Activated CD8-positive, alpha-beta memory T cell treated with anti-CD3 and anti-CD28 coated beads for 48 hours (primary cell): ENCODE results near the gene DLX1.
"Not testable (repeated sequence)": the region's sequence is repeated elsewhere in the genome, so short reads cannot be mapped to it uniquely, and the experiment has no call there.

Source experiments
- DNase-seq, 3 experiments: peaks; one replicate each; pipeline ENCODE4 v3.0.0-alpha.2; 2020; ENCODE audit warnings: low read depth in 2 of 3, low spot score in 2 of 3

DLX1 gene

GRCh38 chr2:172063446-172063845, 21.9 kb upstream of the DLX1 start:
- no peak for DNase-seq

DNA sequence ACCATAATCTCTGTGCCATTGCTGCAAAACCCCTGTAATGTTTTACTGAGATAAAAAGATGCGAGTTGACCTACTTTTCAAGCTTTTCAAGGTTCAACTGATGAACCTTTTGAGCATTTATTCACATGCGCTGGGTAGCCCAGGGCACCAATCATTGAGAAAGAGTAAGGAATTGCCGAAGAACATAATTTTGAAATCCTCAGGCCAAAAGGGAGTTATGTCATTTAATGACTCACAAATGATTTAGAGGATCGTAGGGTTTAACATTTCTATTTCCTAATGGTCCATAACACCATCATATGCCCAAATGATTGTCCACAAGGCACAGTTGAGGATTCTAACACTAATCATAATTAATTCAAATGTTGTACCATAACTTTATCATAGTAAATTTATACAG, 20.2 kb upstream of the DLX1 start:
- no peak for DNase-seq

DNA sequence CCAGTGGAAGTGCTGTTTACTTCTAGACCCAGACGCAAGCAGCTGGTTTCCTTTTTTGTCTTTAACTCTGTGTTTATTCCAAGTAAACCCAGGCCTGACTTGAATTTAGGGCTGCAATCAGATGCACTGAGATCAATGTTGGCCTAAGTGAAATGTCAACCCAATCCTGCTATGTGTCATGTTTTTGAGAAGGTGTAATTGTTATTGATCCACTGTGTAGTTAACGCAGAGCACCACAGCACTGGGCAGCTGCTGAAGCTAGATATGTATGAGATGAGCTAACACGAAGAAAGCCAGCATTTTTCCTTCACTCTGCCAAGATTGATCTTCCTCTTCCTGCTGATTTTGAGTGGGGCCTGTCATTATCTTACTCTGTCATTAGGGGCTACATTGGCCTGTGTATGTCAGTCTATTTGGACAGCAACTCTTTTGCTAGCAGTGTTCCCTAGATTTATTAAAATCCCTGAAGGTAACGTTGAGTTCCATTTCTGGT, 18.9 kb upstream of the DLX1 start:
- DNase-seq, result no peak

DNA sequence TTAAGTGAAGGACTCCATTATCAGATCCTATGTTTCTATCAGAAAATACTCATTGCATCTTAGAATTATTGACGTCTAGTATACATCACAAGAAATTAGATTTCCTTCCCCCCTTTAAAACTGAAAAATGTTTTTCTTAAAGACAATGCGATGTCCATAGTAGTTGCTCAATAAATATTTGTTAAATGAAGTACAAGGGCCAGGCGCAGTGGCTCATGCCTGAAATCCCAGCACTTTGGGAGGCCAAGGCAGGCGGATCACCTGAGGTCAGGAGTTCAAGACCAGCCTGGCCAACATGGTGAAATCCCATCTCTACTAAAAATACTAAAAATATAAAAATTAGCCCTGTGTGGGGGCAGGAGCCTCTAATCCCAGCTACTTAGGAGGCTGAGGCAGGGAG, 17.4 kb upstream of the DLX1 start:
- not testable (repeated sequence) for DNase-seq

DNA sequence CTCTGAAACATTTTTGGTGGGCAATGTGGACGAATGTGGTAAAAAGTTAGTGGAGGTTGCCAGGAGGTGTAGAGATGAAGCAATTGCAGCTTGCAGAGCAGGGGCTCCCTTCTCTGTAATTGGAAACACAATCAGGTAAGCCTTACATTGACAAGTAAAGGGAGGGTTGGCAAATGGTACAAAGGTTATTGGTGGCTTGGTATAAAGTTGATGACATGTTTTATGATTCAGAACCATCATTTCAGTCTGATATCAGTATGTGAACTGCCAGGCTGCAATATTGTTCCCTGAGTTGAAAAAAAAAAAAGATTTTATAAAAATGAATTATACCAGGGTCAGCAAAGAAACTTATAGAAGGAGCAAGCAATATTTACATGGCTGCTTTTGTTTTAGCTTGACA, 14.4 kb upstream of the DLX1 start:
- DNase-seq, result no peak

DNA sequence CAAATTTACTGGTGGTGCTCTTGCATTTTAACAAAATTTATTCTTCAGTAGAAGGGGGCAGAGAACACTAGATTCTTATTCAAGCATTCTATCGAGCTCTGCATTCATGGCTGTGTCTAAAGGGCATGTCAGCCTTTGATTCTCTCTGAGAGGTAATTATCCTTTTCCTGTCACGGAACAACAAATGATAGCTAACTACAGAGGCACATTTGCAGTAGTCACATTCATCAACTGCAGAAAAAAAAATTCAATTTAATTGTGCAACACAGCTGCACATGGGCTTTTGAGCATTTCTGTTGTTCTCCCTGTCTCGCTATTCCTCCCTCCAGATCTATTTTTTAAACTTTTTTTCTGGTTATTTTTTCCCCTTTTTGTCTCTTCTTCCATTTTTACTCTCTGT, 13.0 kb upstream of the DLX1 start:
- no peak for DNase-seq

DNA sequence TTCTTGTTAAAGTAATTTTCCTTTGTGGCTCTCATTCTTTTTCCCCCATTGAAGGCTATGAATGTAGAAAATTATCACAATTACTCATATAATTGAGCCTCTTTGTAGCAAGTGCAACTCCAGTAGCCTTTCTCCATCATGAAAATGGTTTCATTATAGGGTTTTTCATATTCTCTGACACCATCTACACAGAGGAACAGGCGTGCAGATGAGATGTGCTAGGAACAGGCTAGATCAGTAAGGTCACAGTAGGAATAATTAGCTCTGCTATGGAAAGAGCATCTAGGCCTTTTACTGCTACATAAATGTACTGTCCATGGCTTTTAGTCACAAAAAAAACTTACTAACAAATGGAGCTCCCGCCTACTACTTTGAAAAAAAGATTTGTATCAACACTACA, 12.6 kb upstream of the DLX1 start:
- DNase-seq, result no peak

DNA sequence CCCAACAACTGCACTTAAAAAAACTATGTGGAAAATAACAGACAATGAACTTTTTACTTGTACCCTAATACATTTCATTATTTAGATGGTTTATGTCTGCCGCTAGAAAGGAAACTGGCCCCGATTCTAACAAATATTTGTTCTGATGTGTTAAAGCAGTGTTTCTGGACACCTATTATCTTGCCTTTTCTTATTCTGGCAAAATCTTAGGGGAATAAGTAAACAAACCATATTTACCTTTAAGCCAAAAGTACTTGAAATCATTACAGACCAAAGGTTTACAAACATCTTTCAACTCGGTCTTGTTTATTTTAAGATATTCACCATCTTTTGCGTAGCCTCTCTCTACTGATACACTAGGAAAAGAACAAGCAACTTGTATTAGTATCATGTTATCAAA, 11.8 kb upstream of the DLX1 start:
- DNase-seq, result no peak

- no peak for DNase-seq
Measured at GRCh38 chr2:172074254-172074653, 11.1 kb upstream of the DLX1 start.

- DNase-seq, result no peak
Measured at GRCh38 chr2:172079416-172079815, 5.9 kb upstream of the DLX1 start.

DNA sequence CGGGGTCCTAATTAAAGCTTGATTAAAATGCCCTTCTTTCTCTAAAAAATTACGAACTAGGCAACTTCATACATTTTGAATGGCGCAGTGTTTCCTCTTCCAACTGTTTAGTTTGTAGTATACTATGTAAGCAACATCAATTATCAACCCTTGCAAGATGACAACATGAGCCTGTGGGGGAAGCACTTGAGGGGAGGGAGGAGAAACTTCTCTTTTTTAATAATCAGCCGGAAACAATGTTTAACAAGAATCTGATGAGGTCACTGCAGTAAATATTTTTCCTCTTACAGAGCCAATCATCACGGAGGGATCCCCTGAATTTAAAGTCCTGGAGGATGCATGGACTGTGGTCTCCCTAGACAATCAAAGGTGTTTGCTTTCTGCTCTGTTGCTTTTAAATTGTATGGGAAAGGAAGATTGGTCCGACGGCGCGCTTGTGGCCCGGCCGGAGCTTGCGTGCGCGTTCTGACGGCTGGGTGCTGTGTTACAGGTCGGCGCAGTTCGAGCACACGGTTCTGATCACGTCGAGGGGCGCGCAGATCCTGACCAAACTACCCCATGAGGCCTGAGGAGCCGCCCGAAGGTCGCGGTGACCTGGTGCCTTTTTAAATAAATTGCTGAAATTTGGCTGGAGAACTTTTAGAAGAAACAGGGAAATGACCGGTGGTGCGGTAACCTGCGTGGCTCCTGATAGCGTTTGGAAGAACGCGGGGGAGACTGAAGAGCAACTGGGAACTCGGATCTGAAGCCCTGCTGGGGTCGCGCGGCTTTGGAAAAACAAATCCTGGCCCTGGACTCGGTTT, 5.3 kb upstream of the DLX1 start:
- DNase-seq, result no peak

DNA sequence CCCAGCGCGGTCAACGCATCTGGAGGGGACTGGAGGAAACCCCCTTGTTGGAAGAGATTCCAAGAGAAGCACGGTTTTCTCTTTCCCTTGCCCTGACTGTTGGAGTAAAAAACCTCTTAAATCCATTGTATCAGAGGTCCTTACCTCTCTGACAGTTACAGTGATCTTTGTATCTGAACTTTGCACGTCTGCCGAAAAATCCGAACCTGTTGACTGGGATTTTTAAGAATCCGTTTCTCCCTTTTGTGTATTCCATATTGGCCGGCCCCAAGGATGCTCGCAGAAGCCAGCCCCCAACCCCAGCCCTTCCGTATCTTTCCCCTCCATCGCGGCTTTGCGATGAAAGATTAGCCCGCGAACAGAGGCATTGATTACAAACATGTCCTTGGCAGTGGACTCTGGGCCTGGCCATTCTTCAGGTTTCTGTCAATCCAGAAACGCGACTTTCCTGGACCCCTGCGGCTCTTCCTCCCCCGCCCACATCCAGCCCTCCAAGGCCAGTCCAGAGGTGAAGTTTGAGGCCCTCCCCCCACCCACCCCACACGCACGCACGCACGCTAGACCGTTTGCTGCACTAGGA, 4.6 kb upstream of the DLX1 start:
- no peak for DNase-seq

DNA sequence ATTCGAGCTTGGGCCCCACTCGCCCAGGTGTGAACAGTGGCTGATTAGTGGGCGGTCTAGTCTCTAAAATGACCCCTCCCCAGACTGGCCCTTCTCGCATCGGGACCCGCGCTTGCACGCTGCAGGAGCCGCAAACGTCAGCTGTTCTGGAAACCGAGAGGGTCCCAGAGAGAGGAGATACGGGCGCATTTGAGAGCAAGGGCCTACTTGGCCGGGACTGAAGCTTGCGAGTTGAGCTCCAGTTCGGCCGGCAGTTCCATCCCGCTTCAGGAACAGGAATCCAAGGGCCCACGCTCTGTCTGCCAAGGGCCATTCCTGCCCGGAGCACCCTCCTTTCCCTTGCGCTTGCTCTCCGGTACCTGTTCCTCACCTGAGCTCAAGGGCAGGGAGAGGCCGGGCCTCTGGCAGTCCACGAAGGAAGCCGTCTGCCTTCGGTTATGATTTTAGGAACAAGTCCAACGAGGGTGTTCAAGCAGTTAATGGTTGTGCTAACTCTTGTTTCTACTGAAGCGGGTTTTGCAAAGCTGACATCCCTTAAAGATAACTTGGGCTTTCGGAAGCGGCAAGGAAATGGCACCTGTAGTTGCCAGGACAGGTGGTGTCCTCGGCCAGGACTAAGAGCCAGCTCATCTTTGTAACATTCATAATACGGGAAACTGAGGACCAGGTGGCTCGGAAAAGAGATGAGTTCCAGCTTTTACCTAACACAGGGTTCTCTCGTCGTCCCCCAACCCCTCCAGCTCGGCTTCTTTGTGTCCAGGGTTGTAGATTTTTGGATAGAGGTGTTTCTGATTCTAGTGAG, 3.9 kb upstream of the DLX1 start:
- DNase-seq, result no peak

DNA sequence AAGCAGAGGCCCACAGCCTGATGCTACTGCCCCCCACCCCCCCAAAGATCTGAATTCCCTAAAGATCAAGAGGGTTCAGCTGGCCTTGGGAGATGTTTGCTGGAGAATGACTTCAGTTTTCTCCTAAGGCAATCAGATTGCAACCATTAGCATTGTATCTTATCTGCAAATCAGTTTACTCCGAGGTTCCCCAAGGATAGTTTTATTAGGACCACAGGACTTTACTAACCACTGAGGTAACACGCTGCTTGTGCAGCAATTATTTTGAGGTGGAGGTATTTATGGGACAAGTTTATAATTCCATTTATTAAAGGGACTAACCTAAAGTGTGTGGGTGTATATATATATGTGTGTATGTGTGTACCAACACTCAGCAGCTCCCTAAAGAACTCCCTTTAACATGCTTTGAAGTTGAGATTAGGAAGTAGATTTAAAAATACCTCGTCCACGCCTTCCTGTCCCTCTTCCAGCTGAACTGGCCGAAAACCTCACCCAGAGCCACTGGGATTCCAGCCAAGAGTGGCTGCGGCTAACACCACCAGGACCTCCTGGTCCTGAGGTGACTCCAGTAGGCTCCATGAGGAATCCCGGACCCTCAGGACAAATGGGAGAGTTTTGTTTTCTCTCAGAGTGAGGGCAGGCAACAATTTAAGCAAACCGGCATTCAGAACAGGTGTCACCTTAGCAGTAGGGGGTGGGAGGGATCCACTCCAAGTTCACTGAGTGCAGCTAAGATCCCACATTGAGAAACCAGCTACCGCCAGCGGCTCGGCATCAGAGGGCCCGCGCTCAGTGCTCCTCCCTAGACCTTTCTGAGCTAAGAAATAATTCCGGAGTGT, 3.0 kb upstream of the DLX1 start:
- no peak for DNase-seq

DNA sequence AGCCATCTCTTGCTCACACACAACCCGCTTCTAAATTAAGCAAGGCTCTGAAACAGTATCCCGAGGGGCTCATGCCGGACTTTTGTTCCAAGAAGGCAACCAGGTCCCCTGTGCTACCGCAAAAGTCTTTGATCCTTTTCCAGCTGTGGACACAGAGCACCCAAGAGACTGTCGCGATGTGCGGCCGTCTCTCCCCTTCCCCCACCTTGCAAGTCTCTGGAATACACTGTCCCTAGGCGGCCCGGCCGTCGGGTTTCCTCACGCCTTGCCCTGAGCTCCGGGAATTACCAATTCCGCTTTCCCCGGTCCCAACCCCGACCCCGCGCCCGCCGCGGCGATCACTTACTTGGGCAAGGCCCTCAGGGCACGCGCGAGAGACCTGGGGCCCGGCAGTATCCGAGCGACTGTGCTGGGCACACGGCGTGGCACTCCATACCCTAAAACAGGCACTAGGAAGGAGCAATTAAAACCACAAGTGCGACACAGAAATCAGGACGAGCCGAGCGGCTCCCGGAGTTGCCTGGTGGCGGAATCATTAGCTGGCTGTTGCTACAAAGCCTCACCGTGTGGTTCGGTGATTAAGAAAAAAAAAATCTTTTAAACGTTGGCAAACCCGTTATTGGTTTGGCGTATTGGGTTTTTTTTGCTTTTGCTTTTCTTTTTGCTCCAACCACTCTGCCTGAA, 2.2 kb upstream of the DLX1 start:
- peak in 1 of 3 experiments; percentile 6 for DNase-seq

- DNase-seq, result no peak
Measured at GRCh38 chr2:172083628-172084394, 1.5 kb upstream of the DLX1 start.

DNA sequence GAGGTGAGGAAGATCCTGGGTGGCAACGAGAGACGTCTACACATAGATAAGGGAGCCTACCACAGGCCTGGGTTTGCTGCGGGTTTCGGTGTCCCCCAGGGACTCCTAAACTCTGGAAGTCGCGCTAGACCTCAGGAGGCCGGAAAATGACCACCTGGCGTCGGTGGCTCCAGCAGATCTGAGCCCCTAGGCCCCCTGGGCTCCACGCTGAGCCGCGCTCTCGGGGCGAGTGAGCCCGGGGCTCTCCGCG, 987 bp upstream of the DLX1 start:
- no peak for DNase-seq

DNA sequence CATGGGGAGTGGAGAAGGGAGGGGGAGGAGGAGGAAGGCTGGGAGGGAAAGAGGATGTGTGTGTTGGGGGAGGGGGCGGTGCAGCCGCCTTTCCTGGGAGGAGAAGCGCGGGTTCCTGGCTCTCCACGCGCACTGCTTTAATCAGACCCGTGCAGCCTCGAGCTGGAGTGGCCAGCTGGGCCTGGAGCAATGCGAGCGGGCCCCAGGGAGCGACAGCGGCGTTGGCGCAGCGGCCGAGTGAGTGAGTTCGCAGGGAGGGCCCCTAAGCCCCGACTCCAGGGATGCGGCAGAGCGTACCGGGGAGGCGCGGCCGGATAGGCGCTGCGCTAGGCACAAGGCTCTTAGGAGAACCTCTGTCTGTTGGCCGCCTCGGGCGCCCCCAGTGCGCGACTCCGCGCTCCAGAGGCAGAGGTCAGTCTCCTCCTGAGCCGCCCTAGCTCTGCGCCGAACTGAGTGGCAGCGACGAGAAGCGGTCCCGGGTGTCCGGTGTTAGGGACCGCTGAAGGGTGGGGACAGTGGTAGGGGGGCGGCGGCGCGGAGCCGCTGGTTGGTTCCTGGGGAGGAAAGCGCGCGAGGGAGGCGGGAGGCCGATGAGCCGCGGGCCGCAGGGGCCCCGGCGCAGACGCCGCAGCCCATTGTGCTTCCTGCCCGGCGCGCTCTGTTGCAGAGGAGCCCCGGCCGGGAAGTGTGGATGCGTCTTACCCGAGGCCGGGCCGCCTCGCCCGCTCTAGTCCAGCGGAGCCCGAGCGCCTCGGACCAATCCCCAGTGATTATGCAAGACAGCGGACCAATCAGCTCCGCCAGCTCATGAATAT, 455 bp upstream of the DLX1 start:
- DNase-seq, result peak in 1 of 3 experiments; percentile 21
